HG02973 (cell line): ENCODE data around the gene HTR1A.

Experiments used
- ATAC-seq: cut with Tn5 transposase; IDR thresholded peaks from one replicate; pipeline ENCODE4 v1.9.1; 2021; ENCODE audit warnings: moderate library complexity; ENCODE audit not compliant: unreplicated experiment

HTR1A gene

DNA sequence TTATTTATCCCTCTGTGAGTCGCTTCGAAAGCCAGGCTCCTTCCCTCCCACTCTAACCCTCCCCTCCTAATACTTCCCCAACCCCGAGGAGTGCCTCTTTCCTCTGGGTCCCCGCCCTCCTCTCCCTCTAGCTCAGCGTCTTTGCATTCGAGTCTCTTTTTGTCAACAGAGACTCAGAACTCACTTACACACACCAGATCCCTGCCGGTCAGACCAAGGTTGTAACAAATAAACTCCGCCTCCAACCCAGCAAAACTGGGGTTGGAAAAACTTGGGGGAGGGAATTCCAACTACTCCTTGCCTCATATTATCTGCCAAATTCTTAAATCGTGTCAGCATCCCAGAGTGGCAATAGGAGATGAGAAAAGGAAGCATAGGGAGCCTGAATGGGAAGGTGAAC is at the start of gene HTR1A:
HTR1A (minus strand) TSS at position 167 of the 400 bp plus-strand sequence. CDS start 726 bp downstream, outside the sequence.
- no peak for ATAC-seq

DNA sequence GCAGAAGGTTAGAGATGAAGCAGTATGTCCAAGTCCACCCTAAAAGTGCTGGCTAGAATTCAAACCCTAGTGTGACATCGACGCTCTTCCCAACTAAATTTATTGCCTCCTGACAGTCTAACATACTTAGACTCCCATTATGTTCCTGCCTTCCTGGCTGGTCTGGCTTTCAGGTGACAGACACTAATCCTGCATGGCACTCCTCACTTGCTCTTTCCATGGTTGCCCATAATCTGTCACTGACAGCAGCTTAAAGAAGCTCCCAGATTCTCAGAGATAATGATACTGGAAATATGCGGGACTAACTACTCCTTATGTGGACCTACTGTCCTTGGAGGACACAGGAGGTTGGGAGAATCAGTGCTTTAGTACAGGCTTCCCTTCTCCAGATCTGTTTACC is 41.7 kb upstream of the HTR1A start:
- no peak for ATAC-seq

DNA sequence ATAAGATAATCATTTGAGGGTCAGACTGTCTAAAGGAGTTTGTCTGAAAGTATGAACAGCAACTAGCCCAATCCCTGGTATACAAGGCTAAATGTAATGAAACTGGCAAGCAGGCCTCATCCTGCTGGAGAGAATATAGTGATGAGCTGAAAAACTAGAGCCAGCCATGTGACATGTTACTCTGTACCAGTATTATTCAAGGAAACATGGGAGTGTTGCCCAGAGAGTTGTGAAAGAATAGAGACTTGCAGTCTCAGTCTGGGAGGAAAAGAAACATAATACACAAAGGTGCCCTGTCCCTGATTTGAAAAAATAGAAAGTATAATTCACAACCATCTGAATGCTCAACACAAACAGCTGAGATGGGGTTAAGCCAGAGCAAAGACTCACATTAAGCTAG is 37.9 kb upstream of the HTR1A start:
- no peak for ATAC-seq

DNA sequence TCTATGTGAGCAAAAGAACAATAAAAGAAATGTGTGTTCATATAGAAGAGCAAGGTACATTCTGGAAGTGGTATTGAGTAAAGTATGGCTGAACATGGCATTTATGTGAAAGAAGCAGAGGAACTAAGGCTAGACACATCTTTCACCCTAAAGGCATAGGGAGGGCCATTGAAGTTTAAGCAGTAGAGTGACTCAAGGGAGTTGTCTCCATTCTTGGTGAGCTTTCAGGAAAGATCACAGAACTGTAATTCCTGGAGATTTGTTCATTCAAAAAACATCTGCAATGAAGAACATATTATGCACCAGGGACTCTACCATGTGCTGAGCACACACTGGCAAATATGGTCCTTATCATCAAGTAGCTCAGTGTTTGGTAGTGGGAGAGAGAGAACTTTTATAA is 24.8 kb upstream of the HTR1A start:
- ATAC-seq: no peak

DNA sequence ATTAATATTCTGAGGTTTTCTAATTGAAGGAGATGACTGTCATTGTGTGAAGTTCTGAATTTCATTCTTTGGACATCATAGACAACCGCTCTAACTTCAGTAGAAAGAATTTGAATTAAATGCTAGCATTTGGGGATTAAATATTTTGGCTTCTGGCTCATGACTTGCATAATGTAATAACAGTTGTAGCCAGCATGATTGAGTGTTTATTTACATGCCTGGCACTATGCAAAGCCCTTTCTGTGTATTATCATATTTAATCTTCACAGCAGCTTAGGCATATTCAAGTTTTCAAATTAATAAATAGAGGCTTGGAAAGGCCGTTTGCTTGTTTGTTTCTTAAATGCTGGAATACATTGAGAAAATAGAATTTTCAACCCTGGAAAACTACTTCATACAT is 19.6 kb upstream of the HTR1A start:
- ATAC-seq: no peak

DNA sequence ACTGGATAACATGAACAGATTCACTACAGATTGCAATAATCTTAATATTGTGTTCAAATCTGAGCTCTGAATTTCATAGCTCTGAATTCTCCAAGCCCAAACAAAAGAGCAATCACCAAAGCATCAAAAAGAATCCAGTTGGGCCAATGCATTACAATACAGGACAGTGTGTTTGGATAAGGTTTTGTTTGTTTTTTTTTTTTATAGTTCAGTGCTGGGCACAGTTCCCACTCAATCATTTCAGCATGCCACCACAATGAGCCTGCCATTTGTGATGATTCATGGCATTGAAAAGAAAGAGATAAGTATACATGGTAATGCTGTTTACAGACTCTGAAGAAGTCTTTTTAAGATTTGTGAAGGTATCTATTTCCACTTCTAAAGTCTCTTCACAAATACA is 1.7 kb upstream of the HTR1A start:
- no peak for ATAC-seq

DNA sequence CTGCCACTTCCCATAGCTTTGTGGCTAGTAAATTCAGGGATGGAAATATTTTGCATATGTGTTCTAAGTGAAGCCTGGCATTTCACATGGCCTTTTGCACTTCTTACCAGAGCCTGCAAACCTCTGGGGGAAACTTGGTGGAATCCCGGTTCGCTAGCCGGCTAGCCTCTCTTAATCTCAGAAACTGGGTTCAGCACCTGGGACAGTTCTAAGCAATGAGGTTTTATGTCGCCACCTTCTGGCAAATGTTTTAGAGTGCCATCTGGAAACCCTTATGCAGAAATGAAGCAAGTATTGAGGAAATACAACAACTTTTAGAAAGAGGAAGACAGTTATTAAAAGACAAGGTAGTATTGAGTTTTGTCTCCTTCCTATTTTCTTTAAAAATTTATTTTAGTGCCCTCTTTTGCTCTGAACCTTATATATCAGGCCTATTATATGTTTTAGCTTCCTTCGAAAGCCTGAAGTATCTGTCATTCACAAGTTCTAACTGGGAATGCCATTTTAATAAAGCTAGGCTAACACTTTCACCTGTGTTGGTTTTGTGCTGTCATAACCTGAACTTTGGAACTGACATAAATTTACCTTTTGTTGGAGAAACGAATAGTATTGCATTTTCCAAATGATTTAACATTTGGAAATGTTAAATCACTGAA is 963 bp upstream of the HTR1A start:
- peak; percentile 83 for ATAC-seq

DNA sequence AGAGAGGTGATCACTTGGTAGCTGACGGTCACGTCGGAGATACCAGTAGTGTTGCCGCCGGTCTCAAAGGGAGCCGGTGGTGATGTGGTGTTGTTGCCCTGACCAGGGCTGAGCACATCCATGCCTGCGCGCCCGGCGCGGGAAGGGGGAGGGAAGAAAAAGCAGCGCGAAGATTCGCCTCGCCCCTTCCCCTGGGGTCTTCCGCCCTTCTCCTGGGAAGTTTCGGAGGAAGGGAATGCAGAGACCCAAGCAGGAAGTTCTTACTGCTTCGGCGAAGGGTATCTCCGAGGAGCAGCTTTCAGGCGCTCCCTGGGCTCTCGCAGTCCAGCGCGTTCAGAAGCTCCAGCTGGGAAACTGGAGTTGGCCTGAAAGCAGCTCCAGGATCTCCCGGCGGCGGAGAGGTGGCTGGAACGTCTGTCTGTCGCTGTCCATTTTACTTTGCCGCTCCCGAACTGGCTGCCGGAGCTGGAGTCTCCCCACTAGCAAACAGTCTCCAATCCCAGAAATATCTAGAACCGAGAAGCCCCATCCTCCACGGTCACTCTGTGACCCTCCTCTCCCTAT is 565 bp downstream of the HTR1A start:
- no peak for ATAC-seq

DNA sequence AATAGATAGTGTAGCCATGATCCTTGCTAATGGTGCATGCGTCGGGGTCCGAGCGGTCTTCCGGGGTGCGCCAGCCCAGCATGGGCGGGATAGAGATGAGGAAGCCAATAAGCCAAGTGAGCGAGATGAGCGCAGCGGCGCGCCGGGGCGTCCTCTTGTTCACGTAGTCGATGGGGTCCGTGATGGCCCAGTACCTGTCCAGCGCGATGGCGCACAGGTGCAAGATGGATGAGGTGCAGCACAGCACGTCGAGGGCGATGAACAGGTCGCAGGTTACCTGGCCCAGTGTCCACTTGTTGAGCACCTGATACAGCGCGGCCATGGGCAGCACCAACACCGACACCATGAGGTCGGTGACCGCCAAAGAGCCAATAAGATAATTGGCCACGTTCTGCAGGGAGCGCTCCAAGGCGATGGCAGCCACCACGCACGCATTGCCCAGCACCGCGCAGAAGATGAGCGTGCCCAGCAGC is 1.1 kb downstream of the HTR1A start:
- ATAC-seq: no peak

DNA sequence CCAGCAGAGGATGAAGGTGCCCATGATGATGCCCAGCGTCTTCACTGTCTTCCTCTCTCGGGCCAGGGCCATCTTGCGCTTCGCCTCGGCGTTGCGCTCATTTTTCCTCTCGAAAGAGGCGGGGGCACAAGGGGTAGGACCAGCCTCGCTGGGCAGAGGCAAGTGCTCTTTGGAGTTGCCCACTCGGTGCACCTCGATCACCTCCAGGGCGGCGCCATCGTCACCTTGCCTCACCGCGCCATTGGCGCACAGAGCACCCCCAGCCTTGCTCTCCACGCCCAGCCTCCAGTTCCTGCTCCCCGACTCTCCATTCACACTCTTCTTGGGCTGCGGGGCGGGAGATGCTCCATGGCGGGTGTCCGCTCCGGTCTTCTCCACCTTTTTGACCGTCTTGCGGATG is 1.6 kb downstream of the HTR1A start:
- ATAC-seq: no peak

DNA sequence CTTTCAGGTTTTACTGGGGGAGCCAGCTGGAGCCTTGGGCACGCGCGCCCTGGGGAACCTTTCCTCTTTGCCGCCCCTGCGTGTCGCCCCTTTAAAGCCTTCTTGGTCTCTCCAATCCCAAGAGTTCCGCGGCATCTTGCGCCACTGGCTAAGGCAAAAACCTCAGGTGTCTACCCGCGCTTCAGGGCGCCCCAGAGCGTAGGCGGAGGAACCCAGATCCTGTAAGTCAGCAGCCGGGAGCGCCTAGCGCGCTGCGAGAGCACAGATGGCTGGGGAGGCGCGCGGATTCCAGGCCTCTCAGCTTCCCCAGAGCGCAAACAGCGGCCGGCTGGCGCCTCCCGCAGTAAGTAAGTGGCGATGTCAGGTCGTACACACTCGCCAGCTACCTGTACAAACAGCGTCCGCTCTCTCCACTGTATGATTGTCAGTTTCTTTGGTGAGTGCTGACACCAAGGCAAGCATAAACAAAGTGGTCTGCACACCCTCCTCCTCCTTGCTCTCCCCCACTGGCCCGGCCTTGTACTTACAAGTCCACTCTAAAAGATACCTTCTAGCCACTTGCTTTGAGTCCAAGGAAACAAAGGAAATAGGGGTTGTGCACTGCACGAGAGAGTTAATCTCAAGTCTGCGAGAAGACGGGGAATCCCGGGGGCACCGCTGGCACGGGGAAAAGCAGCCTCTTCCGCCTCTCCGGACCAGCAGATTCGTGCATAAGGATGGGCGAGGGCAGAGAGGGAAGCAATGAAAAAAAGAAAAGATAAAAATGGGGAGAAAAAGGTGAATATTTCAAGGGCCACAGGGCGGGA is 2.9 kb downstream of the HTR1A start:
- no peak for ATAC-seq

DNA sequence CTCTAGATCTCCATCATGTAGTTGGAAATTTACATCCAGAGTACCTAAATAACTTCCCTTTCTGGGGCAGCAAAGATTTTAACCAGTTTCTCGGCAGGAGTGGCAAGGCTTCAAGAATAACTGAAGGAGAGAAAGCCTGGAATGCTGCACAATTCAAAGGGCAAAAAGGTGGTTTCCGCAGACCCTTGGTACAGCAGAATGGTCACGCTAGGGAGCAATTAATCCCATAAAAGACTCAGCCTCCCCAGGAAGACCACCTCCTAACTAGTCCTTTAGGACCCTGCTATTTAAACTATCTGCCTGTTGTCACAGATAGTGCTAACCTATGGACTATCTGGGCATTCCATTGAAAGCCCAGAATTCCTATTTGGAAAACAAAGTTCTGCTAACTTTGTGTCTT is 3.6 kb downstream of the HTR1A start:
- no peak for ATAC-seq

DNA sequence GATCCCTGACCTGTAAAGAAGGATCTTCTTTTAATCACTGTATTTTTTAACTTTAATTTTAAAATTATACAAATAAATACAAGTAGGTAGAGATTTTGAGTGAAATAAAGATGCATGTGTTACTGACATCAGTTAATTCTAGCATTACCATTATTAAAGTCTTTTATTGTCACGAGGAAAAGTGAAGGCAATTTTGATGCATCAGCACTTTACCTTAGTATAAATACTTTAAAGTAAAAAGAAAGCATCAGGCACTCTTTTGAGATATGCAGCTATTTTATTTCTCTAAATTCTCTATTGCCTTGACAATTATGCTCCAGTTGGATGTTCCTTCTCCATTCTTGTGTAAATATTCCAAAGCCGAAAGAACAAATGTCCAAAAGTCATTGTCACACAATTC is 4.6 kb downstream of the HTR1A start:
- no peak for ATAC-seq

DNA sequence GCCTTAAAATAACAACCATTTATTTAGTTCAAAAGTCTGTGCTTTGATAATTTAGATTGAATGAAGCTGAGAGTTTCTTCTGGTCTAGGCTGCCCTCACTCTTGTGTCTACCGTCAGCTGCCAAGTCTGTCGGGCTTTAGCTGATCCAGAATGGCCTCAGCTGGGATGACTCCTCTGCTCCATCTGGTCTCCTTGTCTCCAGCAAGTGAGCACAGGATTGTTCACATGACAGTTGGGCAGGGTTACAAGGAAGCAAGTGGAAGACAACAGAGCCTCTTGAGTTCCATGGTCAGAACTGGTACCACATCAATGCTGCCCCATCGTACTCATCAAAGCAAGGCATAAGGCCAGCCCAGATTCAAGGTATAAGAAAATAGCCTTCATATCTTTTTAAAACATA is 9.0 kb downstream of the HTR1A start:
- no peak for ATAC-seq

DNA sequence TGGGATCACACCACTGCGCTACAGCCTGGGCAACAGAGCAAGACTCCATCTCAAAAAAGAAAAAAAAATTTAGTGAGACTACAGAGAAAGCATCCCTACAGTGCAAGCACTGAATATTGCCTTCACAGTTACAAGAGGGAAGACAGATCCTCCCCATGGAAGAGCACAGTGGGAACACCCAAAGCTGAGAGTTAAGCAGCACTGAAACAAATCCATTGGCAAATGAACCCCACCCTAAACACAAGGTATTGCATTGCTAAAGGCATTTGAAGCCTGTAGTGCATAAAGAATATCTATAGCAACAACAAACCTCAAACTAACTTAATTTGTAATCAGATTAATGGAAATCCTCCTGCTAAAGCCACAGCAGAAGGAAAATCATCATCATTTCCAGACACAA is 27.1 kb downstream of the HTR1A start:
- no peak for ATAC-seq

DNA sequence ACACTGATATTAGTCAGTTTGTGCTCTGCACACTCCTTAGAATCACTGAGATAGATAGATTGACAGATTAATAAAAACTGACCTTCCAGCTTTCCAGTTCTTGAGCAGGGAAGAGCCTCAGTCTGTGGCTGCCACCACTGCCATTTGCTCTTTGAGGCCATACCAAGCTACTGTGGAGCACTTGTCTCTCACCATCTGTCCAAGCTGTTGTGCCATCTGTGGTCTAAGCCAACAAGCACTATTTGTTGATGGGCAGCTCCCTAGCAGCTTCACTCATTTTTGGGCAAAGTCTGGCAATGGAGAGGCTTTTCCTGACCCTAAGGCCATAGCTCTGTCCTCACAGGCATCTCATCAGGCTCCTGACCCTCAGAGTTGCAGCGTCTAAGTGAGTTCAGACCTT is 30.4 kb downstream of the HTR1A start:
- no peak for ATAC-seq

DNA sequence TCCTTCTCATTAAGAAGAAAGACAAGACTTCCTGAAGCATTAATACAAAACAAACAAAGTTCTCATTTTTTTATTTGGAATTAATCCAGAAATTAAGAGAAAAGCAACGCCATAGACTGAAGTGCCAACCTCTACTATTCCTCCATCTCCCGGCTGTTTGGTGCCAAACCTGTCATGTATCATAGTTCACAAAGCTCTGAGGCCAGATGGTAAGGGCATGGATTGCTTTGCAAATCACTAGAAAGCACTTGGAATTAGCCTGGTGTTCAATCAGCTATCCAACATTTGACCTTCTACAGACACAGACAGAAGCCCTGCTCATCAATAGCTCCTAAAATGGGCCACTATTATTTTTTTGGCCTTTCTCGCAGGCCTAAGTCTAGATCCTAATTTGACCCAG is 33.8 kb downstream of the HTR1A start:
- no peak for ATAC-seq

DNA sequence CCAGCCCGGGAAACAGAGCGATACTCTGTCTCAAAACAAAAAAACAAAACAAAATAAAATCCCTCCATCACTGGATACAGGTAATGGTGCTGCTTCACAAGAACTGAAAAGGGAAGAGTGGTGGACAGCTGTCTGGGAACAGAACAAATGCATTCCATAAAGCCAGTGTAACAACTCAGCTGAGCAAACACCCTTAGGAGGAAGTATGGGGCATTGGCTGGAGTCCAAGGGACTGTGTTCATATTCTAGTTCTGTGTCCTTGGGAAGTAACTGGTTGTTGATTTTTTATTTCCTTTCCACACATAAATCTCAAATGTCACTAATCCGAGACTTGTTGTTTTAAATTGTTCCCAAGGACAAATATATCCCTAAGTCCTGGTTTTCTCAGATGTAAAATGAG is 38.3 kb downstream of the HTR1A start:
- no peak for ATAC-seq

DNA sequence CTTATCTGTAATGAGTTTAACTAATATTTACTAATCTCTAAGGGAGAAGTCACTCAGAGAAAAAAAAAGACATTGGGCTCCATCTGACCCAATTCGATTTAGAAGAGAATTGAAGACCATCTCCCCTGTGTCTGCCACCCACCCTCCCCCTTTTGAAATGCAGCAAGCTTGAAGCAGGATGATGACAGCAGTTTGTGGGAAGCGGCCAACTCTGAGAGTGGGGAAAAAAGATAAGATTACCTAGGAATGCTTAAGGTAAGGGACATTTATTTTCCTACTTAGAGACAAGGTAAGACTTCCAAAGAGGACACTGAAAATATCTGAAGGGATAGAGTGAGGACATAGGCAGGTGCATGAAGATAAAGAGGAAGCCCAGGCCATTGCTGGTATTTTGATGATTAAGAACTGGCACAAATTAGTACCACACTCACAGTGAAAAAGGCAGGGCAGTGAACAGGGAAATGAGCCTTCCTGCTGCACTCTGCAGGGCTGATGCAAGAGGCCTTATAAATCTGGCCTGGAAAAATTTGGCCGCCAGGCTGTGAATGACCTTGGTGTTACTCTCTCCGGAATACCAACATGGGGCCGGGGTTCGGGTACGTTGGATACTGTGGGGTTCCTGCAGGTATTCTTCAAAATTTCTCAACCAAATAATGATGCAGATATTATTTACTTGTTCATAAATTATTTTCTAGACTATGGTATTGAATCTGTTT is 42.3 kb downstream of the HTR1A start:
- no peak for ATAC-seq

DNA sequence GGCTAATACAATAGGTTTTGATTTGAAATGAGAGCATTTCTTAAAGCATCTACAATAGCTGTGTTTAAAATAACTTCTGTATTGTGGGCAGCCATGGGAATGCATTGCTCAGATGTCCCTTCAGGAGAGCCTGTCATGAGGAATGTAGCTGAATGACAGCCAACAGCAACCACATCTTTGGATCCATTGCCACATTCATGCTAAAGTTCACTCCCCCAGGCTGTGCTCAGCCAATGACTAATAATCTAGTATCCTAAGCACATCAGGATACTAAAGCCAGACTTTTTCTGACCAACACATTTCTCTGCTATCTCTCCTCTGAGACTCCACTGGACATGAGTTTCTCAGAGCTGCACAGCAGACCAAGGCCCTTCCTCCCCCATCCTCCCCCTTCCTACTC is 45.5 kb downstream of the HTR1A start:
- ATAC-seq: no peak

DNA sequence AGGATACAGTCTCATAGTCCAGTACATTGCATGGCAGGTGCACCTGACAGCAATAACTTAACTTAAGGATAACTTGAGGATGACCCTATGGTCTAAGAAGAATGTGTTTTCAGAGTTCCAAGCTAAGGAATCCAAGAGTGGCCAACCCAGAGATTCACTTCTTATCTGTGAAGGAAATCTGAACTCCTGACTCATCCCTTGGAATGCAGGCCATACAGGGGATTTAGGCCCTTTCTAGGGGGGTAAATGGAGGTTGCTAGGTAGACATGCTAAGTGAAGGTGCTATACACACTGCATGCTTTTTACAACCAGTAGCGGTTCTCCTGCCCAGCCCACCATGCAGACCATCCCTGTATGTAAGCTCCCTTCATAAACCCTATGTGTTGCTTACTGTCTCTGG is 50.4 kb downstream of the HTR1A start:
- no peak for ATAC-seq
